Upper lobe of right lung (tissue), 1 donor: ENCODE results near the gene TEX2. TPM values are rescaled to one million over a fixed set of nuclear protein-coding genes. Genes with fewer than 3 reads are reported as not detected.
A peak's percentile ranks its signal among the peaks of the same experiment; 100 is the strongest.

ENCODE experiments used
- ATAC-seq: fragments of 200-7000 bp; cut with Tn5 transposase; one replicate; pipeline ENCODE4 v1.9.1; 2020; ENCODE audit warnings: mild to moderate bottlenecking, moderate library complexity
- DNase-seq: peaks from one replicate; pipeline ENCODE4 v3.0.0-alpha.2; 2020
- H3K27ac ChIP-seq: fragments of 200-600 bp; one replicate; pipeline ENCODE4 v1.8.0; 2022
- H3K27me3 ChIP-seq: fragments of 200-600 bp; one replicate; pipeline ENCODE4 v1.8.0; 2022; ENCODE audit warnings: mild to moderate bottlenecking
- H3K36me3 ChIP-seq: fragments of 200-600 bp; one replicate; pipeline ENCODE4 v1.8.0; 2022
- H3K4me1 ChIP-seq: fragments of 200-600 bp; one replicate; pipeline ENCODE4 v1.8.0; 2022
- H3K4me3 ChIP-seq: fragments of 200-600 bp; one replicate; pipeline ENCODE4 v1.8.0; 2022; ENCODE audit warnings: mild to moderate bottlenecking
- H3K9me3 ChIP-seq: fragments of 200-600 bp; one replicate; pipeline ENCODE4 v1.8.0; 2022
- intact Hi-C: fragments of 100-400 bp; cut with DNase I; formaldehyde crosslinking; loops from one replicate; pipeline ENCODE4 v1.11.0; 2022
- total RNA-seq: library from RNA; stranded (reverse); fragmentation: NEBNext Ultra II Directional; extraction: Animal tissue kit (Norgen Biotek cat#: 25700); gene quantifications from one replicate; pipeline ENCODE4 v1.2.1, GENCODE V29; 2021
- TF ChIP-seq, protein P1 (sequence below): fragments of 200-600 bp; IDR thresholded peaks from one replicate; pipeline ENCODE4 v1.8.0; 2022; ENCODE audit warnings: antibody characterized with exemption
- donor health status: DM: no; HTN: yes; CAD: no; lungs with severe emphysema.

TEX2 gene
- total RNA-seq, 1 donor from 2014 or later, result 50.6 TPM

DNA sequence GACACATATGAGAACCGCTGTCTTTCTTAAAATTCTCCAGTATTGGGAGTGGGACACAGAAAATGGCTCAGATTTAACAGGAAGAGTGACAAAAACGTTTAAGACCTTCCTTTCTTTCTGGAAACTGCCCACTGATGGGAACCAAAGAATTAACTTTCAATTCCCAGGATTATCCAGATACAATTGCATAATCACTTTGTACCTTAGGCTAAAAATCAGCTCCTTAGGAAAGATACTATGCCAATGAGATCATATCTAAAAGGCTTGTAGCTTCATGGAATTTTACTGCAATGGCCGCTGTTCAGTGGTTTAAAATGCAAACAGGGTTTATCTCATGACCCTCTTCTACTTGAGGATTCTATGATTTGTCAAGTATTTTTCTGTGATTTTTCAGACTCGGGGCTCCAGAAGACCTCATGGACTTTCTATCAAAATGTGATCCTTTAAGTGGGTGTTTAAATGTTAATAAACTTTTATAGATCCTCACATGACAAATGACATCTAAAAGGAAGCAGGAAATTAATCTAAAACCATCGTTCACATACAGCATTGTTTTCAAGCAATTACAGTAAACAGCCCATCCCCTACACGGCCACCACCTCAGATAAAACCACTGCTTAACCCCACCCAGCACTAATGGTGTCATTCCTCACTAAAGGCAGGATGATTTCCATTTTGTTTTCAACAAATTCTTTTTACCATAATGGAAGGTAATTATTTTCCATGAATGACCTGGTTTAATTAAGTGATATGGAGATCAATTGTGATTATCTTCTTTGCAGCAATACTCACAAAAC lies 101.5 kb downstream of the TEX2 start:
- Histone ChIP-seq H3K27me3 (no peaks in the 10 kb centered on the region), H3K27ac (peak overlapping the region; percentile 2), H3K9me3 (no peaks in the 10 kb centered on the region), H3K4me3 (no peak overlapping the region), H3K4me1 (peaks cover 6% of the 10 kb centered on the region), H3K36me3 (peaks cover 13% of the 10 kb centered on the region)
- DNase-seq, result no peak
- TF ChIP-seq, protein P1, sequence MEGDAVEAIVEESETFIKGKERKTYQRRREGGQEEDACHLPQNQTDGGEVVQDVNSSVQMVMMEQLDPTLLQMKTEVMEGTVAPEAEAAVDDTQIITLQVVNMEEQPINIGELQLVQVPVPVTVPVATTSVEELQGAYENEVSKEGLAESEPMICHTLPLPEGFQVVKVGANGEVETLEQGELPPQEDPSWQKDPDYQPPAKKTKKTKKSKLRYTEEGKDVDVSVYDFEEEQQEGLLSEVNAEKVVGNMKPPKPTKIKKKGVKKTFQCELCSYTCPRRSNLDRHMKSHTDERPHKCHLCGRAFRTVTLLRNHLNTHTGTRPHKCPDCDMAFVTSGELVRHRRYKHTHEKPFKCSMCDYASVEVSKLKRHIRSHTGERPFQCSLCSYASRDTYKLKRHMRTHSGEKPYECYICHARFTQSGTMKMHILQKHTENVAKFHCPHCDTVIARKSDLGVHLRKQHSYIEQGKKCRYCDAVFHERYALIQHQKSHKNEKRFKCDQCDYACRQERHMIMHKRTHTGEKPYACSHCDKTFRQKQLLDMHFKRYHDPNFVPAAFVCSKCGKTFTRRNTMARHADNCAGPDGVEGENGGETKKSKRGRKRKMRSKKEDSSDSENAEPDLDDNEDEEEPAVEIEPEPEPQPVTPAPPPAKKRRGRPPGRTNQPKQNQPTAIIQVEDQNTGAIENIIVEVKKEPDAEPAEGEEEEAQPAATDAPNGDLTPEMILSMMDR, result no peak
- intact Hi-C loops, result no loop called here
- ATAC-seq, result no peak

DNA sequence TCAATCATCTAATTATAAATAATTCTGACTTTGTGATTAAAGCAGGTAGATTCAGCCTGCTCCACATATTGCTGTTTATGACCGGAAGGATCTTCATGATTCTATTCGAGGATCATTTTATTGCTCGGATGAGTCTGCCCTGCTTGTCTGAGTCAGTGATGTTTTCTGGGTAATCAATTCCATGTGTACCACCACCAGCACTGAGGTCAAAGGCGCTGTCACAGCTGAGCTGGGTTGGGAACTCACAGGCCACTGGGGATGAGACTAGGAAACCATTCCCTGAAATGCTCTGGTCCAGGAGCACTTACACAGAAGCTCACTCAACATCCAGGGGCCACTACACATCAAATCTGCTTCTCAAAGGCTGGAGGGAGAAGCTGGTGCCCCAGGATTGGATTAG lies 102.7 kb downstream of the TEX2 start:
- Histone ChIP-seq H3K27me3 (no peaks in the 10 kb centered on the region), H3K36me3 (peaks cover 13% of the 10 kb centered on the region), H3K4me3 (no peak overlapping the region), H3K27ac (no peak overlapping the region), H3K9me3 (no peaks in the 10 kb centered on the region), H3K4me1 (peaks cover 18% of the 10 kb centered on the region)
- TF ChIP-seq, protein P1, result no peak
- DNase-seq (no peak), ATAC-seq (no peak)
- intact Hi-C loops, result no loop called here

DNA sequence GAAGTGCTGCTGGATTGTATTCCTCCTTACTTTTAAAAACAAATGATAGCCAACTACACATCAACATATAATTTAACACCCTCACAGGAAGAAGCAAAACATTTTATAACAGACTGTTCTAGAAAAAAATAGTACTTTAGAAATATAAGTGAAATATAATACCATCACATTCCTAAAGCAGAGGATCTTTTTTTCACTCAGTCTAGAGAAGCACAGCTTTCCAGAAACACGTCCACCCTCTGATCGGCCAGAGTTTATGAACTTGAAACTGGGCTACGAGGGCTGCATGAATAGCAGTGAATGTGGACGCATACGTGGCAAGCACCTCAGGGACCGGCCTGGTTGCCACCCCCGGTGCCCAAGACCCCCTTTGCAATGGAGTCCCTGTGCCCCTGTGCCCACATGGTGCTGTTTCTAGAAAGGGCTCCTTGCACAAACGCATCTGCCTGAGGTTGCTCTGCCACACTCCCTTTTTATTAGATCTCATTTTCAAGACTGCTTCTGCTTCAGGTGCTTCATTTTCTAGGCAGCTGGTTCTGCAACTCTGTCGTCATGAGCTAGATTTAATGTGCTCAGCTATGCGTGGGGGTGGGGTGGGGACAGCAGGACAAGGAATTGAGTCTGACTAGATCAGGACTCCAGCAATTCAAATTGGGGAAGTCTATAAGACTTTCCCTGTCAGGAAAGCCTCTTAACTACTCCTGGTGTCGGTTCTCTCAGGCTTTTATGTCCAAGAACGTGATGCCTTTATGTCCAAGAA lies 104.0 kb downstream of the TEX2 start:
- peaks cover 32% of the 10 kb centered on the region for H3K4me1 ChIP-seq
- no peaks in the 10 kb centered on the region for H3K27me3 ChIP-seq
- no peak for DNase-seq
- intact Hi-C loops, result no loop called here
- TF ChIP-seq, protein P1, result no peak
- H3K36me3 ChIP-seq, result peaks cover 13% of the 10 kb centered on the region
- H3K27ac ChIP-seq, result no peak overlapping the region
- no peaks in the 10 kb centered on the region for H3K9me3 ChIP-seq
- peak; percentile 13 for ATAC-seq
- H3K4me3 ChIP-seq, result no peak overlapping the region

DNA sequence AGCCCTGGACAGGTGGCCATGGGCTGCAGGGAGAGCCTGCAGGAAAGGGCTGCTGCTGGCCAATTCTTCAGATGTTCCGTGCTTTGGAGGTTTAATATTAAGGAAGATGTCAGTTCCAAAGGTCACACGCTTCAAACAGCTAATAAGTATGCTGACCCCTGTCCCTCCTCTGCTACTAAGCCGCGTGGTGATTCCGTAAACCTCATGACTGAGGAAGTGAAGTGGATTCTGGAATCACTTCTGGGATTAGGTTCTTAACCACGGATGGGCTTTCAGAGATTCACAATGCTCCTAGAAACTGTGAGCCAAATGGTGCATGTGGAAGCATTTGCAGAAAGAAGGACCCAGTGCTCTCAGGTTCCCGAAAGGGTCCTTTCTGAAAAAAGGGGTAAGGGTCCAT lies 104.7 kb downstream of the TEX2 start:
- TF ChIP-seq, protein P1, result no peak
- Histone ChIP-seq H3K4me3 (no peak overlapping the region), H3K4me1 (peaks cover 38% of the 10 kb centered on the region), H3K27me3 (no peaks in the 10 kb centered on the region), H3K36me3 (peaks cover 13% of the 10 kb centered on the region), H3K9me3 (no peaks in the 10 kb centered on the region), H3K27ac (no peak overlapping the region)
- intact Hi-C loops, result no loop called here
- no peak for ATAC-seq
- DNase-seq, result no peak

DNA sequence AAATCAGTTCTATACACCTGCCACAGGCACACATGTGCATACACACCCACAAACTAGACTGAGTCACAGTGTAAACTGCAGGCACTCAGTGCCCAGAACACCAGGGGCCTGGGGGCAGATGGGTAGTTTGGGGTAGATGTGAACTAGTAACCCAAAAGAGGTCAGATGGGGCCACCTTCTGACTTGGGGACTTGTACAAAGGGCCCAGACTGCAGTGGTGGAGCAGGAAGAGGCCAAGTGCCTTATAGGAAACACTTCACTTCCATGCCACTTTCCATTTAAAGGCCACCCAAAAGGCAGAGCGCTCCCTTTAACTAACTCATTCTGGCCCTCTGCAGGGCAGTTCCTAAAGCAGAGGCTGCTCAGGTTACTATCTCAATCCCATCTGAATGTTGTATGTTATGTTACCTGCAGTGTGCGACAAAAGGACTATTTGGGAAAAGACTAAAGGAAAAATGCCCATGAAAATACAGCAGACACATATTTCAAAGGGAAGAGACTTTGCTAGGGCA lies 105.3 kb downstream of the TEX2 start:
- intact Hi-C loops, result no loop called here
- Histone ChIP-seq H3K4me3 (no peak overlapping the region), H3K36me3 (peaks cover 14% of the 10 kb centered on the region), H3K27ac (no peak overlapping the region), H3K9me3 (no peaks in the 10 kb centered on the region), H3K4me1 (peaks cover 45% of the 10 kb centered on the region), H3K27me3 (no peaks in the 10 kb centered on the region)
- ATAC-seq (no peak), DNase-seq (no peak)
- TF ChIP-seq, protein P1, result no peak
